22Rv1 (cell line): ENCODE data around the gene PDILT.

Experiments
- H3K27ac ChIP-seq: fragments of 450-650 bp; 2 replicates; pipeline ENCODE4 v1.5.1; 2017
- CTCF ChIP-seq: fragments of 450-650 bp; IDR thresholded peaks from 2 replicates; pipeline ENCODE4 v1.5.1; 2017; ENCODE audit warnings: mild to moderate bottlenecking
- ZFX ChIP-seq: fragments of 450-650 bp; IDR thresholded peaks from 2 replicates; pipeline ENCODE4 v1.6.1; 2017; ENCODE audit warnings: antibody characterized with exemption, borderline replicate concordance

The PDILT gene

GRCh38 chr16:20347666-20348364, 56.7 kb downstream of the PDILT start:
- no peak overlapping the region for H3K27ac ChIP-seq
- no peak for TF ChIP-seq CTCF
- TF ChIP-seq ZFX: no peak

- no peak for TF ChIP-seq ZFX
- no peak for TF ChIP-seq CTCF
- no peak overlapping the region for H3K27ac ChIP-seq
Measured at GRCh38 chr16:20344611-20345010, 59.9 kb downstream of the PDILT start.

- H3K27ac ChIP-seq: no peak overlapping the region
- TF ChIP-seq CTCF: no peak
- no peak for TF ChIP-seq ZFX
Measured at GRCh38 chr16:20339744-20340143, 64.8 kb downstream of the PDILT start.

GRCh38 chr16:20336955-20337354, 67.6 kb downstream of the PDILT start:
- no peak overlapping the region for H3K27ac ChIP-seq
- TF ChIP-seq ZFX: no peak
- no peak for TF ChIP-seq CTCF

GRCh38 chr16:20334396-20334795, 70.1 kb downstream of the PDILT start:
- no peak overlapping the region for H3K27ac ChIP-seq
- TF ChIP-seq CTCF (no peak), ZFX (no peak)

GRCh38 chr16:20333120-20333519, 71.4 kb downstream of the PDILT start:
- no peak overlapping the region for H3K27ac ChIP-seq
- TF ChIP-seq ZFX: no peak
- no peak for TF ChIP-seq CTCF

GRCh38 chr16:20332411-20332810, 72.1 kb downstream of the PDILT start:
- H3K27ac ChIP-seq: no peak overlapping the region
- TF ChIP-seq ZFX (no peak), CTCF (no peak)
